H1 (cell line): ENCODE measurements around the gene RRP9. TPM values are rescaled to one million over a fixed set of nuclear protein-coding genes. Genes with fewer than 3 reads are reported as not detected.

Experiments used
- CHD7 ChIP-seq: fragments of 300-600 bp; sonication (generic); IDR thresholded peaks from 2 replicates; pipeline ENCODE4 v1.7.1; 2012; ENCODE audit warnings: low read length, moderate library complexity, mild to moderate bottlenecking, inconsistent platforms; ENCODE audit not compliant: insufficient replicate concordance
- E2F6 ChIP-seq: IDR thresholded peaks from 2 replicates; pipeline ENCODE4 v1.6.1; 2012; ENCODE audit warnings: inconsistent platforms
- polyA plus RNA-seq, 7 experiments: library from polyadenylated mRNA; depleted of rRNA in 3 of 7; stranded (reverse) in 5 of 7; unstranded in 2 of 7; fragments of >200 nt in 5 of 7; fragments of 200-250 nt in 2 of 7; gene quantifications; 1 replicate in 5 of 7; 2 replicates in 1 of 7; 4 replicates in 1 of 7; pipeline versions ENCODE4 v1.2.1 to v1.2.3, GENCODE V29; 2011 to 2013; ENCODE audit warnings: missing spikeins in 2 of 7, mixed read lengths in 2 of 7
- total RNA-seq: library from RNA; stranded (reverse); fragmentation: NEBNext Ultra II Directional; extraction: Animal tissue kit (Norgen Biotek cat#: 25700); gene quantifications from 2 replicates; pipeline ENCODE4 v1.2.1, GENCODE V29; 2021

The RRP9 gene
- total and polyA plus RNA-seq, 2 of the 8 experiments (the other 6 are each of a cell fraction or from before 2014, with no cell fraction given) = 55.6 to 68.9 TPM

GRCh38 chr3:51966016-51966415 is 24.3 kb upstream of the RRP9 start (continued):
- no peak for TF ChIP-seq CHD7
- no peak for TF ChIP-seq E2F6
- TF ChIP-seq, all 59 proteins: peak for 0
